PFSK-1 (cell line): ENCODE results near the gene CCN5. TPM values are rescaled to one million over a fixed set of nuclear protein-coding genes. Genes with fewer than 3 reads are reported as not detected.

ENCODE experiments used
- FOXP2 ChIP-seq: optimal IDR thresholded peaks from 2 replicates; pipeline ENCODE3; 2011; ENCODE audit warnings: borderline replicate concordance, control low read depth, inconsistent platforms; ENCODE audit not compliant: insufficient read depth; ENCODE audit errors: extremely low read length, extremely low read depth
- POLR2AphosphoS5 ChIP-seq: IDR thresholded peaks from 2 replicates; pipeline ENCODE4 v1.6.1; 2012; ENCODE audit warnings: low read depth, mild to moderate bottlenecking, control low read depth, low read length, moderate library complexity
- REST ChIP-seq, 2 experiments: IDR thresholded peaks; 2 replicates each; pipeline versions ENCODE4 v1.6.1 to v1.8.0; 2011 to 2012; ENCODE audit warnings: low read depth in 2 of 2, low read length in 2 of 2, control low read depth in 1 of 2, inconsistent platforms in 1 of 2, mild to moderate bottlenecking in 1 of 2, moderate library complexity in 1 of 2; ENCODE audit not compliant: insufficient read depth in 1 of 2
- SIN3A ChIP-seq: IDR thresholded peaks from 2 replicates; pipeline ENCODE4 v1.6.1; 2012; ENCODE audit warnings: mild to moderate bottlenecking, low read length, moderate library complexity, borderline replicate concordance; ENCODE audit not compliant: insufficient read depth
- TAF1 ChIP-seq: IDR thresholded peaks from 2 replicates; pipeline ENCODE4 v1.6.1; 2012; ENCODE audit warnings: low read length, control low read depth, borderline replicate concordance; ENCODE audit not compliant: insufficient read depth
- polyA plus RNA-seq: library from polyadenylated mRNA; unstranded; fragments of >200 nt; gene quantifications from one replicate; pipeline ENCODE4 v1.2.1, GENCODE V29; 2012; ENCODE audit warnings: low read depth, missing spikeins; ENCODE audit not compliant: insufficient read length

Gene CCN5
- polyA plus RNA-seq = not detected

GRCh38 chr20:44714701-44715498 lies at the start of gene CCN5:
CCN5 (plus strand) TSS chr20:44715369; CDS start chr20:44715391, 22 bp downstream.
- TF ChIP-seq REST (IDR thresholded peaks at IDR 0.05; ENCODE audit: insufficient read depth in 1 of 2, low read depth in 2 of 2, low read length in 2 of 2) = no peak
- no peak for TF ChIP-seq SIN3A
- TF ChIP-seq FOXP2 = no peak
- TF ChIP-seq TAF1 = no peak
- TF ChIP-seq POLR2AphosphoS5 = no peak

- no peak for TF ChIP-seq FOXP2
- no peak for TF ChIP-seq REST (IDR thresholded peaks at IDR 0.05; ENCODE audit: insufficient read depth in 1 of 2, low read depth in 2 of 2, low read length in 2 of 2)
- no peak for TF ChIP-seq SIN3A
- no peak for TF ChIP-seq TAF1
- TF ChIP-seq POLR2AphosphoS5 = no peak
Measured at GRCh38 chr20:44666066-44666465, 49.1 kb upstream of the CCN5 start.

GRCh38 chr20:44678242-44678641 lies 36.9 kb upstream of the CCN5 start:
- TF ChIP-seq FOXP2 (no peak), REST (IDR thresholded peaks at IDR 0.05; ENCODE audit: insufficient read depth in 1 of 2, low read depth in 2 of 2, low read length in 2 of 2) (no peak), POLR2AphosphoS5 (no peak), SIN3A (no peak), TAF1 (no peak)

GRCh38 chr20:44678990-44679611 lies 36.1 kb upstream of the CCN5 start:
- TF ChIP-seq POLR2AphosphoS5 (no peak), TAF1 (no peak), REST (IDR thresholded peaks at IDR 0.05; ENCODE audit: insufficient read depth in 1 of 2, low read depth in 2 of 2, low read length in 2 of 2) (no peak), SIN3A (no peak), FOXP2 (no peak)
